Choroid plexus epithelial cell (primary cell): Measurements from ENCODE around the gene CEP135.
"Not testable (repeated sequence)": the region's sequence is repeated elsewhere in the genome, so short reads cannot be mapped to it uniquely, and the experiment has no call there.

Experiments
- DNase-seq: peaks from one replicate; pipeline ENCODE4 v3.0.0-alpha.2; 2010; ENCODE audit warnings: low read depth
- H3K4me3 ChIP-seq: 2 replicates; pipeline ENCODE4 v1.5.1; 2011; ENCODE audit warnings: low read depth, mild to moderate bottlenecking, control low read depth, low read length, moderate library complexity
- CTCF ChIP-seq: conservative IDR thresholded peaks from 2 replicates; pipeline ENCODE4 v1.5.1; 2011; ENCODE audit warnings: low read depth, mild to moderate bottlenecking, control low read depth, inconsistent platforms, low read length, moderate library complexity

Gene CEP135

GRCh38 chr4:55928846-55929245, 19.9 kb upstream of the CEP135 start:
- no peak overlapping the region for H3K4me3 ChIP-seq
- DNase-seq: no peak
- no peak for TF ChIP-seq CTCF

DNA sequence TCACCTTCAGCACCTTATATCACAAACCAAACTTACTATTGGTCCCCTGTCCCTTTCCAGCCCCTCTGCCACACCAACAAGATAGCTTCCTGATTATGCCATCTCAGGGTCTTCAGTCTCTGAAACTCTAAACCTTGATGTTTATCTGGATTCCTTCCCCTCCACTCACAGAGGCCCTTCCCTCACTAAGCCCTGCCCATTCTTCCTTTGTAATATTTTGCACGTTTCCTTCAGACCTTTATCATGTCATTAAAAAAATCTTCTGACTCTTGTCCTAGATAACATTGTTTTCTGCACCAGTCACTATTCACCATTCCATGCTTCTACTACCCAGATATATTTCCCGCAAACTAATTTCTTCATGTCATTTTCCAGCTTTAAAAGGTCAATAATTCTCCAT, 17.7 kb upstream of the CEP135 start:
- no peak overlapping the region for H3K4me3 ChIP-seq
- no peak for DNase-seq
- TF ChIP-seq CTCF: no peak

GRCh38 chr4:55931833-55932232, 16.9 kb upstream of the CEP135 start:
- no peak overlapping the region for H3K4me3 ChIP-seq
- no peak for TF ChIP-seq CTCF
- DNase-seq: peak; percentile 45

GRCh38 chr4:55932511-55932910, 16.2 kb upstream of the CEP135 start:
- no peak overlapping the region for H3K4me3 ChIP-seq
- no peak for TF ChIP-seq CTCF
- no peak for DNase-seq

- no peak for TF ChIP-seq CTCF
- no peak overlapping the region for H3K4me3 ChIP-seq
- DNase-seq: peak; percentile 20
These were observed 15.1 kb upstream of the CEP135 start for GRCh38 chr4:55933611-55934010.

DNA sequence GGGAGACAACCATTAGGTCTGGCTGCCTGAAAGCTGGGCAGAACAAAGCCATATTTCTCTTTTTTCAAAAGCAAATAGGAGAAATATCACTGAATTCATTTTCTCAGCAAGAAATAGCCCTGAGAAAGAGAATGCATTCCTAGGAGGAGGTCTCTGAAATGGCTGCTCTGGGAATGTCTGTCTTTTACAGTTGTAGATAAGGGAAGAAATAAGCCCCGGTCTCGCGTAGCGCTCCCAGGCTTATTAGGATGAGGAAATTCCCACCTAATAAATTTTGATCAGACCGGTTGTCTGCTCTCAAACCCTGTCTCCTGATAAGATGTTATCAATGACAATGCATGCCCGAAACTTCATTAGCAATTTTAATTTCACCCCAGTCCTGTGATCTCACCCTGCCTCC, 12.8 kb upstream of the CEP135 start:
- DNase-seq, H3K4me3 ChIP-seq: not testable (repeated sequence)

- no peak overlapping the region for H3K4me3 ChIP-seq
- no peak for TF ChIP-seq CTCF
- DNase-seq: no peak
These were observed 10.3 kb upstream of the CEP135 start for GRCh38 chr4:55938481-55938880.

DNA sequence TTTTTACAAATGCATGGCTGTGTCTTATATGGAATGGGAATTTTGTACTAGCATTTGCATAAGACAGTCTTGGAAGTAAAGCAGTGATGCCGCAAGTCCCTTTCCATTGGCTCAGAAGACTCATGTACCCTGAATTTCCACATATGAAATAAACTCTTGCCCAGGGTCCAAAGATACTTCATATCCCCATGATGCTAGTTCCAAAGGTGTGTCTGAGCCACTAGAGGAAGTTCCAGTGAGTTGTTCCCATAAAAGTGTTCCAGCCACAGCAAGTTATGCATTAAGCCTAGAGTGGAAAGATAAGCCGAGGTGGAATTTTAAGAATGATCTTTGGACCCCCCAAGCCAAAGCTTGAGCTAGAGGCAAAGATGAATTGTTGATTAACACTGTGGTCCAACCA, 9.3 kb upstream of the CEP135 start:
- TF ChIP-seq CTCF: no peak
- DNase-seq: no peak
- no peak overlapping the region for H3K4me3 ChIP-seq
